H9 (cell line): ENCODE data around the gene SLC1A7. TPM values are rescaled to one million over a fixed set of nuclear protein-coding genes. Genes with fewer than 3 reads are reported as not detected.
A peak's percentile ranks its signal among the peaks of the same experiment; 100 is the strongest.

Experiments used
- DNase-seq: peaks from one replicate; pipeline ENCODE4 v3.0.0-alpha.2; 2017
- H2AFZ ChIP-seq: one replicate; pipeline ENCODE4 v1.6.1; 2013; ENCODE audit warnings: mild to moderate bottlenecking, low read length, control low read depth, moderate library complexity
- H2AK5ac ChIP-seq: 2 replicates; pipeline ENCODE4 v1.6.1; 2013; ENCODE audit warnings: low read length, control low read depth, mixed read lengths; ENCODE audit not compliant: insufficient read length
- H2BK120ac ChIP-seq: one replicate; pipeline ENCODE4 v1.6.1; 2013; ENCODE audit warnings: low read depth, mild to moderate bottlenecking, low read length, control low read depth, inconsistent platforms; ENCODE audit not compliant: poor library complexity, severe bottlenecking
- H2BK12ac ChIP-seq: 2 replicates; pipeline ENCODE4 v1.6.1; 2013; ENCODE audit warnings: low read length, control low read depth, mixed read lengths, low read depth; ENCODE audit not compliant: insufficient read length
- H2BK15ac ChIP-seq: 2 replicates; pipeline ENCODE4 v1.6.1; 2013; ENCODE audit warnings: low read depth, low read length, control low read depth
- H2BK20ac ChIP-seq: one replicate; pipeline ENCODE4 v1.6.1; 2013; ENCODE audit warnings: low read depth, mild to moderate bottlenecking, low read length, control low read depth, inconsistent platforms; ENCODE audit not compliant: poor library complexity, severe bottlenecking
- H2BK5ac ChIP-seq: 2 replicates; pipeline ENCODE4 v1.6.1; 2013; ENCODE audit warnings: low read length, control low read depth, mixed read lengths; ENCODE audit not compliant: insufficient read length
- H3K14ac ChIP-seq: 2 replicates; pipeline ENCODE4 v1.6.1; 2013; ENCODE audit warnings: low read length, control low read depth; ENCODE audit not compliant: insufficient read depth
- H3K18ac ChIP-seq: 2 replicates; pipeline ENCODE4 v1.6.1; 2013; ENCODE audit warnings: low read depth, mild to moderate bottlenecking, mixed read lengths, low read length, control low read depth; ENCODE audit not compliant: insufficient read length
- H3K23ac ChIP-seq: 2 replicates; pipeline ENCODE4 v1.6.1; 2013; ENCODE audit warnings: low read length, control low read depth, mixed read lengths, low read depth; ENCODE audit not compliant: insufficient read length
- H3K23me2 ChIP-seq: 2 replicates; pipeline ENCODE4 v1.6.1; 2013; ENCODE audit warnings: low read depth, mild to moderate bottlenecking, mixed read lengths, low read length, control low read depth; ENCODE audit not compliant: insufficient read length, poor library complexity, severe bottlenecking
- H3K27ac ChIP-seq: 2 replicates; pipeline ENCODE4 v1.5.1; 2013; ENCODE audit warnings: low read length, control low read depth, mixed read lengths, low read depth; ENCODE audit not compliant: insufficient read length
- H3K27me3 ChIP-seq: 2 replicates; pipeline ENCODE4 v1.6.1; 2013; ENCODE audit warnings: low read length, control low read depth, inconsistent platforms; ENCODE audit not compliant: insufficient read depth
- H3K4ac ChIP-seq: 2 replicates; pipeline ENCODE4 v1.6.1; 2013; ENCODE audit warnings: low read depth, mild to moderate bottlenecking, control low read depth, inconsistent platforms, low read length, moderate library complexity
- H3K4me1 ChIP-seq: 2 replicates; pipeline ENCODE4 v1.6.1; 2013; ENCODE audit warnings: low read length, control low read depth, inconsistent platforms; ENCODE audit not compliant: insufficient read depth
- H3K4me2 ChIP-seq: 2 replicates; pipeline ENCODE4 v1.6.1; 2013; ENCODE audit warnings: low read length, control low read depth, mixed read lengths; ENCODE audit not compliant: insufficient read length, insufficient read depth
- H3K56ac ChIP-seq: 2 replicates; pipeline ENCODE4 v1.6.1; 2013; ENCODE audit warnings: low read depth, mild to moderate bottlenecking, mixed read lengths, low read length, control low read depth; ENCODE audit not compliant: insufficient read length
- H3K79me1 ChIP-seq: 2 replicates; pipeline ENCODE4 v1.6.1; 2013; ENCODE audit warnings: low read depth, mild to moderate bottlenecking, moderate library complexity, low read length, control low read depth, inconsistent platforms; ENCODE audit not compliant: insufficient read depth, poor library complexity, severe bottlenecking
- H3K79me2 ChIP-seq: 2 replicates; pipeline ENCODE4 v1.6.1; 2013; ENCODE audit warnings: low read length, control low read depth, inconsistent platforms; ENCODE audit not compliant: insufficient read depth
- H3K9ac ChIP-seq: 2 replicates; pipeline ENCODE4 v1.6.1; 2013; ENCODE audit warnings: low read length, control low read depth, mixed read lengths; ENCODE audit not compliant: insufficient read length; ENCODE audit errors: extremely low read depth
- H3K9me3 ChIP-seq: one replicate; pipeline ENCODE4 v1.6.1; 2013; ENCODE audit warnings: low read depth, low read length, inconsistent platforms; ENCODE audit not compliant: control insufficient read depth
- H3T11ph ChIP-seq: one replicate; pipeline ENCODE4 v1.6.1; 2013; ENCODE audit warnings: mild to moderate bottlenecking, low read length, control low read depth, inconsistent platforms
- H4K20me1 ChIP-seq: one replicate; pipeline ENCODE4 v1.6.1; 2013; ENCODE audit not compliant: control insufficient read depth, insufficient read length, insufficient read depth
- H4K5ac ChIP-seq: 2 replicates; pipeline ENCODE4 v1.6.1; 2013; ENCODE audit warnings: low read depth, mild to moderate bottlenecking, mixed read lengths, low read length, control low read depth; ENCODE audit not compliant: insufficient read length
- H4K8ac ChIP-seq: replicated peaks from 2 replicates; pipeline ENCODE4 v1.6.1; 2013; ENCODE audit warnings: low read length, control low read depth, mixed read lengths, low read depth; ENCODE audit not compliant: insufficient read length
- H4K91ac ChIP-seq: 2 replicates; pipeline ENCODE4 v1.6.1; 2013; ENCODE audit warnings: low read depth, mild to moderate bottlenecking, moderate library complexity, mixed read lengths, low read length, control low read depth; ENCODE audit not compliant: insufficient read length
- H3K27ac Mint-ChIP-seq, 3 experiments: 2 replicates in 2 of 3; 3 replicates in 1 of 3; pipeline ENCODE4 v1.8.0; 2020 to 2021; ENCODE audit warnings: mixed read lengths in 3 of 3, mild to moderate bottlenecking in 1 of 3, moderate library complexity in 1 of 3
- H3K27me3 Mint-ChIP-seq: 2 replicates; pipeline ENCODE4 v1.8.0; 2021; ENCODE audit warnings: low read depth, mild to moderate bottlenecking, moderate library complexity, mixed read lengths
- H3K36me3 Mint-ChIP-seq, 3 experiments: 2 replicates in 2 of 3; 3 replicates in 1 of 3; pipeline ENCODE4 v1.8.0; 2020 to 2021; ENCODE audit warnings: low read depth in 3 of 3, mixed read lengths in 3 of 3; ENCODE audit not compliant: insufficient read depth in 1 of 3
- H3K4me1 Mint-ChIP-seq, 2 experiments: 2 replicates each; pipeline ENCODE4 v1.8.0; 2020; ENCODE audit warnings: mixed read lengths in 2 of 2
- H3K4me3 Mint-ChIP-seq, 2 experiments: 2 replicates in 1 of 2; 3 replicates in 1 of 2; pipeline ENCODE4 v1.8.0; 2020 to 2021; ENCODE audit warnings: mild to moderate bottlenecking in 2 of 2, mixed read lengths in 2 of 2, moderate library complexity in 1 of 2
- H3K9me3 Mint-ChIP-seq, 2 experiments: 2 replicates in 1 of 2; 3 replicates in 1 of 2; pipeline ENCODE4 v1.8.0; 2020; ENCODE audit warnings: mild to moderate bottlenecking in 2 of 2, mixed read lengths in 2 of 2, moderate library complexity in 1 of 2
- WGBS: extraction: QIAGEN DNeasy Blood & Tissue Kit; methylation state at CpG from one replicate; pipeline ENCODE4 v1.1.7; 2013; ENCODE audit warnings: missing lambda C conversion rate, low lambda C conversion rate, mixed read lengths; ENCODE audit not compliant: insufficient read length; ENCODE audit errors: extremely low coverage; 5-methylcytosine and 5-hydroxymethylcytosine counted together
- total RNA-seq: library from RNA; stranded (reverse); gene quantifications from 2 replicates; pipeline ENCODE4 v1.2.1, GENCODE V29; 2021
- TF ChIP-seq, protein P1 (sequence below): fragments of 200-600 bp; sonication (generic); conservative IDR thresholded peaks from 3 replicates; pipeline ENCODE4 v1.8.0; 2021; ENCODE audit warnings: antibody characterized with exemption, mild to moderate bottlenecking

The SLC1A7 gene
- total RNA-seq, 1 experiment from 2014 or later = not detected

DNA sequence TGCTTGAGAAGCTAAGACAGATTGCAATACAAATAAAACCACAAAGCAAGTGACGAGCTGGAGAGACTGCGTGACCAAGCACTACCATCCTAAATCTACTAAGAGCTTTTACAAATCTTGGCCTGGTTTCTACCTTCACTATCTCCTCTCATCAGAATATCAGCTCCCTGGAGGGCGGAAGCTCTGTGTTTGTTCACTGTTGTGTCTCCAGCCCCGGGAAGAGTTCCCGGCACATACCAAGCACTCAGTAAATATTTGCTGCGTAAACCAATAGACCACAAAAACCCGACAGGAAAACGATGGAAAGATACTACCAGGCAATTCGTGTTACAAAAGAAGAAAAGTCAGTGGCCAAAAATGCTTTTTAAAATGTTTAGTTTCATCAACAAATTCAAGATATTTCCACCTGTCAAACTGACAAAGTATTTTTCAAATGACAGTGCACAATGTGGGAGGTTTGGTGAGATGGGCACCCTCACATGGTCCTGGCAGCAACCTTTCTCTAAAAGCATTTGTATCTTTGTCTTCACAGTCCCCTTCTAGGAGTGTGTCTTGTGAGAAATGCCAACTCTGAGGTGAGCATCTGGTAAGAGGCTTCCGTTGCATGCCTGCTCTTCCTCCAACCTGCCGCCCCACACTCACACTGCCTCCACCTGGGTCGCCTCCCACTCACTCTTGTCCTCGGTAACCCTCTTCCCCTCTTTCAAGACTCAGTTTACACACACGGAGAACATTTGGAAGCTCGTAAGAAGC lies 34.7 kb downstream of the SLC1A7 start:
- no peak overlapping the region for H2BK15ac ChIP-seq
- H3K27ac ChIP-seq = no peak overlapping the region
- H4K8ac ChIP-seq = no peak overlapping the region
- Mint-ChIP-seq H3K9me3 (peaks cover 4 to 6% of the 10 kb centered on the region in 2 experiments; a peak in 2 of 5 replicates), H3K27ac (peak overlapping the region in 1 of 3 experiments; percentile 22; a peak in 1 of 7 replicates), H3K36me3 (no peaks in the 10 kb centered on the region), H3K27me3 (peaks cover 16% of the 10 kb centered on the region), H3K4me1 (peaks cover 31 to 32% of the 10 kb centered on the region in 2 experiments), H3K4me3 (no peak overlapping the region)
- no peak overlapping the region for H3K23ac ChIP-seq
- no peak overlapping the region for H3K9ac ChIP-seq
- DNase-seq = no peak
- no peaks in the 10 kb centered on the region for H4K20me1 ChIP-seq
- no peak overlapping the region for H2AK5ac ChIP-seq
- no peak overlapping the region for H3K4ac ChIP-seq
- no peaks in the 10 kb centered on the region for H3K27me3 ChIP-seq
- no CpG with 5 or more reads among the region's 15 CpGs for WGBS
- H4K91ac ChIP-seq = no peak overlapping the region
- no peak overlapping the region for H3K14ac ChIP-seq
- no peaks in the 10 kb centered on the region for H3K23me2 ChIP-seq
- H3K18ac ChIP-seq = no peak overlapping the region
- no peak overlapping the region for H2BK12ac ChIP-seq
- H4K5ac ChIP-seq = no peak overlapping the region
- H3K4me2 ChIP-seq = no peak overlapping the region
- H3K9me3 ChIP-seq = no peaks in the 10 kb centered on the region
- no peak overlapping the region for H2AFZ ChIP-seq
- no peaks in the 10 kb centered on the region for H3K79me2 ChIP-seq
- no peak overlapping the region for H2BK20ac ChIP-seq
- H3T11ph ChIP-seq = no peak overlapping the region
- H2BK5ac ChIP-seq = no peak overlapping the region
- H3K56ac ChIP-seq = no peak overlapping the region
- no peak overlapping the region for H2BK120ac ChIP-seq
- TF ChIP-seq, protein P1, sequence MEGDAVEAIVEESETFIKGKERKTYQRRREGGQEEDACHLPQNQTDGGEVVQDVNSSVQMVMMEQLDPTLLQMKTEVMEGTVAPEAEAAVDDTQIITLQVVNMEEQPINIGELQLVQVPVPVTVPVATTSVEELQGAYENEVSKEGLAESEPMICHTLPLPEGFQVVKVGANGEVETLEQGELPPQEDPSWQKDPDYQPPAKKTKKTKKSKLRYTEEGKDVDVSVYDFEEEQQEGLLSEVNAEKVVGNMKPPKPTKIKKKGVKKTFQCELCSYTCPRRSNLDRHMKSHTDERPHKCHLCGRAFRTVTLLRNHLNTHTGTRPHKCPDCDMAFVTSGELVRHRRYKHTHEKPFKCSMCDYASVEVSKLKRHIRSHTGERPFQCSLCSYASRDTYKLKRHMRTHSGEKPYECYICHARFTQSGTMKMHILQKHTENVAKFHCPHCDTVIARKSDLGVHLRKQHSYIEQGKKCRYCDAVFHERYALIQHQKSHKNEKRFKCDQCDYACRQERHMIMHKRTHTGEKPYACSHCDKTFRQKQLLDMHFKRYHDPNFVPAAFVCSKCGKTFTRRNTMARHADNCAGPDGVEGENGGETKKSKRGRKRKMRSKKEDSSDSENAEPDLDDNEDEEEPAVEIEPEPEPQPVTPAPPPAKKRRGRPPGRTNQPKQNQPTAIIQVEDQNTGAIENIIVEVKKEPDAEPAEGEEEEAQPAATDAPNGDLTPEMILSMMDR = no peak
- H3K79me1 ChIP-seq = no peaks in the 10 kb centered on the region
- H3K4me1 ChIP-seq = no peaks in the 10 kb centered on the region
